HG03520 (cell line): ENCODE results near the gene FBRSL1.
"Not testable (repeated sequence)": the region's sequence is repeated elsewhere in the genome, so short reads cannot be mapped to it uniquely, and the experiment has no call there.

ENCODE experiments used
- ATAC-seq: cut with Tn5 transposase; IDR thresholded peaks from one replicate; pipeline ENCODE4 v1.9.1; 2021; ENCODE audit warnings: mild to moderate bottlenecking, moderate library complexity; ENCODE audit not compliant: unreplicated experiment

The FBRSL1 gene

GRCh38 chr12:132453361-132454192 is 36.4 kb upstream of the FBRSL1 start:
- ATAC-seq, result no peak

- no peak for ATAC-seq
Measured at GRCh38 chr12:132454193-132454932, 35.6 kb upstream of the FBRSL1 start.

DNA sequence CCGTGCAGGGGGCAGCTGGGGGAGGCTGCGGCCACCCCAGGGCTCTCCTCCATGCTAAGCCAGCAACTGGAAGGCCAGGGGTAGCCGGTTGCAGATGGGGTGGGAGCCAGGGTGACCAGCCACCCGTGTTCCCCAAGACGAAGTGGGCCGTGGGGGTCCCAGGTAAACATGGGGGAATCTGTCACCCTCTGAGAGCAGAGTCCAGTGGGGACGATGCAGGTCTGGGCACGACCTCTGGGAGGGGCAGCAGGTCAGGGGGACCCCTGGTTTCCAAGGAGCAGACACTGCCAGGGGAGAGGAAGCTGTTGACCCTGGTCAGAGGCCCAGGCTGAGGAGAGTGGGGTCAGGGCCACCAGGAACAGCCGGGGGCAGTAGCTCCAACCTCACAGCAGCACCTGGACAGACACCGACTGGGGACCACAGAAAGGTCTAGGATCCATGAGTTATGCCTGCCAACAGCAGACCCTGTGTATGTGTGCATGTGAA is 35.0 kb upstream of the FBRSL1 start:
- ATAC-seq, result no peak

GRCh38 chr12:132455565-132455964 is 34.4 kb upstream of the FBRSL1 start:
- ATAC-seq, result no peak

- ATAC-seq, result no peak
Measured at GRCh38 chr12:132456186-132456943, 33.6 kb upstream of the FBRSL1 start.

DNA sequence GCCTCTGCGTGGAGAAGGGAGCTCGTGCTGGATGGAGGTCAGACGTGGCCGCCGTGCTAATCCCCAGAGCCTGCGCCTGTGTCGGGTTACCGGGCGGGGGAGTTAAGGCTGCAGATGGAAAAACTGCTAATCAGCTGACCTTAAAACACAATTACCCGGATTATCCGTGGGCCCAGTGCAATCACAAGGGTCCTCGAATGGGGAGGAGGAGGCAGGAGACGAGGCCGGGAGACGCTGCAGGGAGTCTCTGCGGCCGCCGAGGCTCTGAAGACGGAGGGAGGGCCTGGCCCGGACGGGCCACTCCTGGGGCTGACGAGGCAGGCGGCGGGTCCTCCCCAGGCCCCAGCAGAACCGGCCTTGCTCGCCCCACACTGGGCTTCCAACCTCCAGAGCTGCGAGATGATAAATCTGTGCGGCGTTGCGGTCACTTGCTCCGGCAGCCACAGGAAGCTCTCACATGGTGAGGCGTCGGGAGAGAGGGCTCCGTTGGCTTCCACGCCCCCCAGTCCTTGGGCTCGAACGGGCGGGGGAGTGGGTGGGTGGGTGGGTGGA is 32.9 kb upstream of the FBRSL1 start:
- ATAC-seq, result no peak

DNA sequence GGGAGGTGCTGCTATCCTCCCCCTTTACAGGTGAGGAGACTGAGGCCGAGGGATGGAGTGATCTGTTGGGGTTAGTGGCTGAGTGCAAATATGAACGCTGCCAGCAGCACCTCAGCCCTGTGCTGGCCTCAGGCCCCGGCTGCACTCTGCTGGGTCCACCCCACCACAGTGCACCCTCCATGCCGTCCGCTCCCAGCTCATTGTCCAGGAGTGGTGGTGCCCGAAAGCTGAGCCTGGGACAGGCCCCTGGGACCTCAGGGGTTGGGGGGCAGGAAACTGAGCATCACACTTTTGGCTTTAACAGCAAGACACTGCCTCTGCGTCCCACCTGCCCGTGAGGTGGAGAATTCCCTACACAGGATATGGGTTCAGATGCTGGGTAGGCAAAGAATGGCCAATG is 31.5 kb upstream of the FBRSL1 start:
- no peak for ATAC-seq

DNA sequence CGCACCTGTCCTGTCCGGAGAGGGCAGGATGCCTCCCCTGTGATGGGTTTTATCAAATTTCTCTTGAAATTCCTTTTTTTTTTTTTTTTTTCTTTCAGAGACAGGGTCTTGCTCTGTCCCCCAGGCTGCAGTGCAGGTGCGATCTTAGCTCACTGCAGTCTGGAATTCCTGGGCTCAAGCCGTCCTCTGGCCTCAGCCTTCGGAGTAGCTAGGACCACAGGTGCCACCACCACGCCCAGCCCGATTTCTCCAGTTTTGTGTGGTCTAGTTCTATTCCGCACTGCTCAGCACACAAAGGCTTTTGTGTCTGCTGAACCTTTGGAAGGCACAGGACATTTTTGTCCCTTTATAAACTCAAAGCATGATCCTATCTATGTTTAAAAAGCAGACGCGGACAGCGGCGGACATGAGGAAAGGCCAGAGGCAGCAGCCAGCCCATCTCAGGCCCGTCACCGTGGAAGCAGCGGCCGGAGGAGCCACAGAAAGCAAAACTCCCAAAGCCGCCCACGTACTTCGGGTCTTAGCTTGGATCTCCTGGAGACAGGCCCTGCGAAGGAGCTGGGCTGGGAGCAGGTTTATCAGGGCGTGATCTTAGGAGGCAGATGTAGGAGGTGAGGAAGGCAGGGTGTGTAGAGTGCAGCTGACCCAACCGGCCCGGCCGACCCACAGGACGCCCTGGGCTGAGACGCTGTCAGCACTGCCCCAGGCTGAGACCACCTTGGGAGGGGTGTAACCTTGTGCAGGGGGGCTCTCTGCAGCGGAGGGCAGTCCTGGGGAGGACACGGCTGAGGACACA is 30.9 kb upstream of the FBRSL1 start:
- no peak for ATAC-seq

- ATAC-seq, result no peak
Measured at GRCh38 chr12:132460571-132460970, 29.4 kb upstream of the FBRSL1 start.

DNA sequence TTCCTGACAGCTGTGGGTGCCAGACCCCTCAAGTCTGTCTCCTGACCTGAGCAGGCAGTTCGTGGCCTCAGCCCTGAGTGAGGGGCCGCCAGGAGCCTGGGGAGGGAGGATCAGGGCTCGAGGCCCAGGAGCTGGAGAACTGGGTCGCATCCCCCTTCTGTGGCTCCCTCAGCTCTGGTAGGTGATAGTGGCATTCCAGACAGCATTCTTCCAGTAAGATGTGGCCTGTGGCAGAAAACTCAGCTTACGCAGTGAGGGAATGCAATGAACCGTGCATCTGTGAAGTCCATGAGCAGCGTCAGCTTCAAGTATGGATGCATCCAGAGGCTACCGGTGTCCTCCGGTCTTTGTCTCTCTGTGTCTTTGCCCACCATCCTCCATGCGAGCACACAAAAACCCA is 28.4 kb upstream of the FBRSL1 start:
- no peak for ATAC-seq

DNA sequence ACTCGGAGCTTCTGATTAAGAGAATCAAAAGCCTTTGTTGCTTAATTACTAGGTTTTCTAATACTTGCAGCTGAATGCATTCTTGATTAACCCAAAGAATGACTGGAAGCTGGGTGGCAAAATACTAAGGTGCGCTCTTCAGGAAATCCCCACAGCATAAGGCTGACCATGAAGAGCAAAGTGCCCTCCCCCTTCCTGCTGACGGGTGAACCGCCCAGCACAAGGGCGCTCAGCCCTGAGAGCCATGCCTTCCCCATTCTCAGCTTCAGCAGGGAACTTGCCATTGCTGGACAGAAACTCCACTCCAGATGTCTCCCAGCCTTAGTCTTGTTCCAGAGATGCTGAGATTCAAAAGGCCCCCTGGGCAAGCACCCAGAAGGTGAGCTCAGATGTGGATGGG is 27.2 kb upstream of the FBRSL1 start:
- no peak for ATAC-seq

DNA sequence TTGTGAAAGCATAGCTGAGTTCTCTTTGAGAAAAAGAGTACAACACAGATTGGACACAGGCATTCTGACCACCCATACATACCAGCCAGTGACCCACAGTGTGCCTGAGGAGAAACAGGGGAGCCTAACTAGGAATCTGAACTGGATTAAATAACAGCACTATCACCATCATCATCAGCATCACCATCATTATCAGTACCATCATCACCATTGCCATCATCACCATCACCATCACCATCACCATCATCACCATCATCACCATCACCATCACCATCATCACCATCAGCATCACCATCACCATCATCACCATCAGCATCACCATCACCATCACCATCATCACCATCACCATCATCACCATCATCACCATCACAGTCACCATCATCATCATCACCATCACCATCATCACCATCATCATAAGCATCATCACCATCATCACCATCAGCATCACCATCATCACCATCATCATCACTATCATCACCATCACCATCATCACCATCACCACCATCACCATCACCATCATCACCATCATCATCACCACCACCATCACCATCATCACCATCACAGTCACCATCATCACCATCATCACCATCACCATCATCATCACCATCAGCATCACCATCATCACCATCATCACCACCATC is 26.5 kb upstream of the FBRSL1 start:
- not testable (repeated sequence) for ATAC-seq

- not testable (repeated sequence) for ATAC-seq
Measured at GRCh38 chr12:132464304-132464703, 25.6 kb upstream of the FBRSL1 start.

- no peak for ATAC-seq
Measured at GRCh38 chr12:132464820-132465219, 25.1 kb upstream of the FBRSL1 start.

GRCh38 chr12:132465269-132466190 is 24.4 kb upstream of the FBRSL1 start:
- ATAC-seq, result no peak

- ATAC-seq, result no peak
Measured at GRCh38 chr12:132466241-132467201, 23.4 kb upstream of the FBRSL1 start.

GRCh38 chr12:132467511-132467910 is 22.4 kb upstream of the FBRSL1 start:
- no peak for ATAC-seq

DNA sequence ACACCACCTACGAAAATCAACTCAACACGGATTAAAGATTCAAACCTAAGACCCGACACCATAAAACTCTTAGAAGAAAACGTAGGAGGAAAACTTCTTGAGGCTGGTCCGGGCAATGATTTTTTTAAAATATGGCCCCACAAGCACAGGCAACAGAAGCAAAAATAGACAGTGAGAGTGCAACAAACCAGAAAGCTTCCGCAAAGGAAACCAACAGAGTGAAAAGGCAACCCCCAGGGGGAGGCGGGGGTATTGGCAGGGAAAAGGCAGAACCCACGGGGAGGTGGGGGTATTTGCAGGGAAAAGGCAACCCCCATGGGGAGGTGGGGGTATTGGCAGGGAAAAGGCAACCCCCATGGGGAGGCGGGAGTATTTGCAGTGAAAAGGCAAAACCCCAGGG is 20.5 kb upstream of the FBRSL1 start:
- ATAC-seq, result no peak
